Panc1 (cell line): ENCODE data around the gene WRNIP1.

Experiments used
- CTCF ChIP-seq: fragments of 450-650 bp; IDR thresholded peaks from 2 replicates; pipeline ENCODE4 v1.5.1; 2017; ENCODE audit warnings: mild to moderate bottlenecking
- POLR2AphosphoS5 ChIP-seq: IDR thresholded peaks from 2 replicates; pipeline ENCODE4 v1.6.1; 2012; ENCODE audit warnings: mild to moderate bottlenecking, low read depth, low read length, moderate library complexity
- REST ChIP-seq, 2 experiments: IDR thresholded peaks; 2 replicates each; pipeline ENCODE4 v1.6.1; 2011 to 2012; ENCODE audit warnings: low read depth in 2 of 2, control low read depth in 1 of 2, low read length in 1 of 2, mild to moderate bottlenecking in 1 of 2, moderate library complexity in 1 of 2; ENCODE audit not compliant: insufficient read depth in 1 of 2
- SIN3A ChIP-seq: IDR thresholded peaks from 2 replicates; pipeline ENCODE4 v1.6.1; 2012; ENCODE audit warnings: low read depth, mild to moderate bottlenecking, low read length, moderate library complexity, borderline replicate concordance; ENCODE audit not compliant: insufficient read depth

- TF ChIP-seq CTCF (no peak; the same call in 1 of the 2 replicates), REST (IDR thresholded peaks at IDR 0.05; ENCODE audit: insufficient read depth in 1 of 2, low read depth in 2 of 2, low read length in 1 of 2) (no peak), POLR2AphosphoS5 (no peak), SIN3A (no peak)
Measured at GRCh38 chr6:2783188-2783963, 18.2 kb downstream of the WRNIP1 start.
